ENCODE measurements around the gene OR4B1.
A peak's percentile ranks its signal among the peaks of the same experiment; 100 is the strongest.
"Not testable (repeated sequence)": the region's sequence is repeated elsewhere in the genome, so short reads cannot be mapped to it uniquely, and the experiment has no call there.

The OR4B1 gene

DNA sequence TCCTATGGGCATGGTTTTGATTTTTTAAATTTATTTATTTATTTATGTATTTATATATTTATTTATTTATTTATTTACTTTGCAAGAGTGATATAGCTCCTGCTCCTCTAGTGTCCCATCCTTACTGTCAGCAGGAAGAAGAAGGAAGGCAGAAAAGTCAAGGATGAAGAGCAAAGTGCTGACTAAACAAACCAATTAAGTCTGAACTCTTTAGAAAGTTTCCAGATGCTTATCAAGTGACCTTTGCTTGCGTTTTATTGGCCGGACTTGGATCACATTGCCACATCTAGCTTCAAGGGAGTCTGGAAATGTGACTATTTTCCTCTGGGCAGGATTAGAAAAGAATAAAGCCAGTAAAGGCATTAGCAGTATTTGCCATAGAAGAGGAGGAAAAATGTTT, 8.7 kb upstream of the OR4B1 start:
- TF ChIP-seq, protein P1, sequence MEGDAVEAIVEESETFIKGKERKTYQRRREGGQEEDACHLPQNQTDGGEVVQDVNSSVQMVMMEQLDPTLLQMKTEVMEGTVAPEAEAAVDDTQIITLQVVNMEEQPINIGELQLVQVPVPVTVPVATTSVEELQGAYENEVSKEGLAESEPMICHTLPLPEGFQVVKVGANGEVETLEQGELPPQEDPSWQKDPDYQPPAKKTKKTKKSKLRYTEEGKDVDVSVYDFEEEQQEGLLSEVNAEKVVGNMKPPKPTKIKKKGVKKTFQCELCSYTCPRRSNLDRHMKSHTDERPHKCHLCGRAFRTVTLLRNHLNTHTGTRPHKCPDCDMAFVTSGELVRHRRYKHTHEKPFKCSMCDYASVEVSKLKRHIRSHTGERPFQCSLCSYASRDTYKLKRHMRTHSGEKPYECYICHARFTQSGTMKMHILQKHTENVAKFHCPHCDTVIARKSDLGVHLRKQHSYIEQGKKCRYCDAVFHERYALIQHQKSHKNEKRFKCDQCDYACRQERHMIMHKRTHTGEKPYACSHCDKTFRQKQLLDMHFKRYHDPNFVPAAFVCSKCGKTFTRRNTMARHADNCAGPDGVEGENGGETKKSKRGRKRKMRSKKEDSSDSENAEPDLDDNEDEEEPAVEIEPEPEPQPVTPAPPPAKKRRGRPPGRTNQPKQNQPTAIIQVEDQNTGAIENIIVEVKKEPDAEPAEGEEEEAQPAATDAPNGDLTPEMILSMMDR (conservative IDR thresholded peaks at IDR 0.05; ENCODE audit: low read length), result no peak
- H3K4me3 ChIP-seq (ENCODE audit: low read length), result no peak overlapping the region
- no peak for DNase-seq (ENCODE audit: low read depth)

DNA sequence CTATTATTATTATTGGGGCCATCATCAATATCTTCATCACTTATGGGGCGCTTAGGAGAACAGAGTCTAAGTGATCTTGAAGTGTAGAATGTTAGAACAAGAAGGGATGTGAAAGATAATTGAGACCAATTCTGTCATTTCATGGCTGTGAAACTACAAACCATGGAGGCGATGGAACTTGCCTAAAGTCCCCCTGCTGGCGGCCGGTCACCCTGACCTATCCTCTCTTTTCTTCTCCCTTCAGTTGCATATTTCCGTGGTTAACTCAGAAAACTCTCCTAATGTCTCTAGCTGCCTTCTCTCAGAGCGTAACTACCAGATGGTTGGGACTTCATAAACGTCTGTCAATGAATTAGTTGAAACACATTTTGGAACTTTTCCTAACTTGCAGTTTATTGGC, 6.6 kb upstream of the OR4B1 start:
- peak; percentile 20 for DNase-seq (ENCODE audit: low read depth)
- H3K4me3 ChIP-seq (ENCODE audit: low read length), result no peak overlapping the region
- TF ChIP-seq, protein P1 (conservative IDR thresholded peaks at IDR 0.05; ENCODE audit: low read length), result peak; percentile 25

DNA sequence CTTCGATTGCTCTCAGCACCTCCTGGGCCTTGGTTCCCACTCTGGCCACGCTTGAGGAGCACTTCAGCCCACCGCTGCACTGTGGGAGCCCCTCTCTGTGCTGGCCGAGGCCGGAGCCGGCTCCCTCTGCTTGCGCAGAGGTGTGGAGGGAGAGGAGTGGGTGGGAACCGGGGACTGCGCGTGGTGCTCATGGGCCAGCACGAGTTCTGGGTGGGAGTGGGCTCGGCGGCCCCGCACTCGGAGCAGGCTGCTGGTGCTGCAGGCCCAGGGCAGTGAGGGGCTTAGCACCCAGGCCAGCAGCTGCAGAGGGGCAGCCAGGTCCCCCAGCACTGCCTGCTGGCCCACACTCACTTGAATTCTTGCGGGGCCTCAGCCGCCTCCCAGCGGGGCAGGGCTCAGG, 12.2 kb downstream of the OR4B1 start:
- DNase-seq (ENCODE audit: low read depth), result no peak
- TF ChIP-seq, protein P1 (conservative IDR thresholded peaks at IDR 0.05; ENCODE audit: low read length), result no peak
- no peak overlapping the region for H3K4me3 ChIP-seq (ENCODE audit: low read length)

DNA sequence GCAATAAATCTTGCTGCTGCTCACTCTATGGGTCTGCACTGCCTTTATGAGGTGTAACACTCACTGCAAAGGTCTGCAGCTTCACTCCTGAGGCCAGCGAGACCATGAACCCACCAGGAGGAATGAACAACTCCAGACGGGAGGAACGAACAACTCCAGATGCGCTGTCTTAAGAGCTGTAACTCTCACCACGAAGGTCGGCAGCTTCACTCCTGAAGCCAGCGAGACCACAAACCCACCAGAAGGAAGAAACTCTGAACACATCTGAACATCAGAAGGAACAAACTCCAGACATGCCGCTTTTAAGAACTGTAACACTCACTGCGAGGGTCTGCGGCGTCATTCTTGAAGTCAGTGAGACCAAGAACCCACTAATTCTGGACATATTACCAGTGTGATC, 13.4 kb downstream of the OR4B1 start:
- not testable (repeated sequence) for DNase-seq (ENCODE audit: low read depth); H3K4me3 ChIP-seq (ENCODE audit: low read length)

DNA sequence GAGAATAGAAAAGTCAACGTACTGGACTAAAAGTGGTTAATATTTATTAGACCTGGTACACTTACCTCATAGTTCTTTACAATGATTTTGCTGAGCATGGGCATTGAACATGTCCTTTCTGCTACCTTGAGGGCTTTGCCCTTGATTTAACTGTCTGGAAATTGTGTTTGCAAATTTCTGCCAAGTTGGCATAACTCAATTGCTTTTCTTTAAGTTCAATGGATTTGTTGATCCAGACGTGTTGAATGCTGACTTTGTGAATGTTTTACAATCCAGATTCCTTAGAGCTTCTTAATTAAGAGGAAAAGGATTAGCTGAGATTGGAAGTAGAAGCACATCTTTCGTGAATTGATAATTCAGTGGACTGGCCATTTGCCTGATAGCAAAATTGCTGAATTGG, 21.1 kb downstream of the OR4B1 start:
- no peak overlapping the region for H3K4me3 ChIP-seq (ENCODE audit: low read length)
- TF ChIP-seq, protein P1 (conservative IDR thresholded peaks at IDR 0.05; ENCODE audit: low read length), result no peak
- no peak for DNase-seq (ENCODE audit: low read depth)

DNA sequence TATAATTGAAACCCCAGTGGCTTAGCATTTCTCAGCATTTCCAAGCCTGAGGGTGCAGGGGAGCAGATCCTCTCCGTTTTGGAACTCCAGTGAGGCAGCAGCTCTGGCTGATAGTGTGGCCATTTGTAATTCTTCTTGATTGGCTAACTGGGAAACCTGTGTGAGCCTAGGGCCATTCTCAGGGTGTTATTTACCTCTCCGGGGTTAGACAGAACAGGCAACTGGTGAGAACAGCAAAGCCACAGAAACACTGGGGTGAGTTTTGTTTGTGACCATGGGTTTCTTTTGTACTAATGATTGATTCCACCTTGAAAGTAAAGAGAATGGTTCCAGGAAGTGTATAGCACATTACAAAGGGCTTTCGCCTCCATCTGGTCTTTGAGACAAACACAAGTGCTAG, 25.9 kb downstream of the OR4B1 start:
- TF ChIP-seq, protein P1 (conservative IDR thresholded peaks at IDR 0.05; ENCODE audit: low read length), result no peak
- no peak for DNase-seq (ENCODE audit: low read depth)

DNA sequence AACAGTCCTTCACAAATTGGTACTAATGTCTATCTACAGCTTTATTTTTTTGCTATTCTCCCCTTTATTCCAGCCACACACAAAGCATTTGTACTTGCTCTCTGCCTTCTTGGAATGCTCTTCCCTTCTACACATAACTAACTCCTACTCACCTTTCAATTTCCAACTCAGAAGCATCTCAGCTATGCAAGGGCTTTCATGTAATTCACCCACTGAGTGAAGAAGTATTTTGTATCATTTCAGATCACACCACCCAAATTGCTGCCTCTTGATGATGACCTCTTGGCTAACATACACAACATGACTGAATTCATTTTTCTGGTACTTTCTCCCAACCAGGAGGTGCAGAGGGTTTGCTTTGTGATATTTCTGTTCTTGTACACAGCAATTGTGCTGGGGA, 28.2 kb downstream of the OR4B1 start, which contains the start of gene OR4X2:
Gene OR4X2, plus strand, starts transcription at position 301 of the 400 bp plus-strand sequence. Its CDS starts 0 bp downstream, at position 301.
- DNase-seq (ENCODE audit: low read depth), result no peak
- no peak within 1 kb of the TSS for H3K4me3 ChIP-seq (ENCODE audit: low read length)
- TF ChIP-seq, protein P1 (conservative IDR thresholded peaks at IDR 0.05; ENCODE audit: low read length), result no peak

More for the DNA sequence above, 25.9 kb downstream of the OR4B1 start:
- no peak overlapping the region for H3K4me3 ChIP-seq (ENCODE audit: low read length)

DNA sequence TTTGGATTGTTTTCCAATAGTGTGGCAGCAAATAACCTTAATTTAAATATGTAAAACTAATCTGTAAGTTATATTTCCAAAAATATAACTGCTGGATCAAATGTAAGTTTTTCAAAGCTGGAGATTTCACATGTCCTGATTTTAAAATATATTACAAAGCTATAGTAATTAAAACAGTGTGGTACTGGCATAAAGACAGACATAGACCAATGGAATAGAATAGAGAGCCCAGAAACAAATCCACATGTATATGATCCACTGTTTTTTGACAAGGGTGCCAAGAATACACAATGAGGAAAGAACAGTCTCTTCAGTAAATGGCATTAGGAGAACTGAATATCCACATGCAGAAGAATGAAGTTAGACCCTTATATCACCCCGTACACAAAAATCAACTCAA, 32.3 kb downstream of the OR4B1 start:
- no peak overlapping the region for H3K4me3 ChIP-seq (ENCODE audit: low read length)
- DNase-seq (ENCODE audit: low read depth), result no peak
- TF ChIP-seq, protein P1 (conservative IDR thresholded peaks at IDR 0.05; ENCODE audit: low read length), result no peak
